Measurements from ENCODE around the gene AASDH. TPM values are rescaled to one million over a fixed set of nuclear protein-coding genes. Genes with fewer than 3 reads are reported as not detected.

Gene AASDH
- total and polyA plus RNA-seq, 5 donors from 2014 or later: 12.3 to 25.3 (median 19.2) TPM

DNA sequence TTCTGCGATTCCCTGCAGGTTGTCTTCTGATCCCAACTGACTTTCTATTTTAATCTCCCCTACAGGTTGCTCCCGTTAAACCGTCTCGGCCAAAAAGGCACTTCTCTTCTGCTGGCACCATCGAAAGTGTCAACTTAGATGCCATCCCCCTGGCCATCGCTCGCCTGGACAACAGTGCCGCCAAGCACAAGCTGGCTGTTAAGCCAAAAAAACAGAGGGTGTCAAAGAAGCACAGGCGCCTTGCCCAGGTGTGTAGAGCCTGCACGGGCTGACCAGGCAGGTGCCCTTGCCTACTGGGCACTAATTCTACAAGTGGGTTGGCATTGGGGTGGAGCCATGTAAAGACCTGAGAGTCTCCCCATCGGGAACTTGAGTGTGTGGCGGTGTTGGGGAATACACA is 74.2 kb downstream of the AASDH start:
- H3K36me3 Mint-ChIP-seq: no peaks in the 10 kb centered on the region
- no peaks in the 10 kb centered on the region for H3K27me3 Mint-ChIP-seq

DNA sequence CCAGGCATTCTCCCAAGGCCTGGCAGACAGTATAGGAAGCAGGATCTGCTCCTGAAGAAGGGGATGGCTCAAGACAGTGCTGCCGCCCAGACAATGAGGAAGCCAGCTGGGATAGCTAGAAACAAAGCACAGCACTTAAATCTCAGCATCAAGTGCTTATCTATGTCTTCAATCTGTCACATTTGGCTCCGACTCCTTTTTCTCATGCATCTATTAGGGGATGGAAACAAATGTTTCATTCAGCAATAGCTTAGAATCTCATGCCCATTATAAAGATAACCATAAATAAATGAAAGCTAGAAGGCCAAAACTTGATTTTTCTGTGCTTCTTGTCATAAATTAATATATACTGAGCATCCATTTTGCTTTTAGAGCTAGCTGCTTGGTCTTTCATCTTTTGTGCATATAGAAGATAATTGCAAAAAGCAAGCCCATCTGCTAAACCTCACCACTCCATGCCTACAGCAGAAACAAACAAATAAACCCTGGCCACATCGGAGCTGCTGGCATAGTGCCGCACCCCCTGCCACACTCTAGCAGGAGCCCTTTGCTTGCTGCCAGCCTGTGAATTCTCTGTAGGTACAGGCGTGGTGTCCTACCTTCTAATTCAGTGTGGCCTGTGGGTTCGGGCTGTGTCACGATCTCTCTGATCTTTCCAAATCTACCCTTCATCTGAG is 75.9 kb downstream of the AASDH start:
- H3K4me1 ChIP-seq (ENCODE audit: control insufficient read depth, insufficient read depth, low read length, poor library complexity, severe bottlenecking): no peaks in the 10 kb centered on the region

More for the DNA sequence above, 74.2 kb downstream of the AASDH start:
- no peak overlapping the region for H3K27ac Mint-ChIP-seq
- H3K4me3 ChIP-seq (ENCODE audit: low read depth, low read length): no peak overlapping the region
- H3K27ac ChIP-seq (ENCODE audit: insufficient read depth, low read length, poor library complexity, severe bottlenecking): no peak overlapping the region
- DNase-seq (no peak), ATAC-seq (ENCODE audit: low read depth in 2 of 2) (no peak)
- peaks cover 0 to 1% (median 0%) of the 10 kb centered on the region in 7 donors for H3K9me3 Mint-ChIP-seq
- no peaks in the 10 kb centered on the region for H3K4me1 Mint-ChIP-seq
- H3K4me1 ChIP-seq (ENCODE audit: control insufficient read depth, insufficient read depth, low read length, poor library complexity, severe bottlenecking): no peaks in the 10 kb centered on the region
- H3K36me3 ChIP-seq (ENCODE audit: control insufficient read depth, insufficient read depth, low read length): no peaks in the 10 kb centered on the region
- no peak overlapping the region for H3K4me3 Mint-ChIP-seq
- no peaks in the 10 kb centered on the region for H3K9me3 ChIP-seq (ENCODE audit: control insufficient read depth in 2 of 2, low read length in 2 of 2)
- no peaks in the 10 kb centered on the region for H3K27me3 ChIP-seq (ENCODE audit: control insufficient read depth, insufficient read depth, low read length)

DNA sequence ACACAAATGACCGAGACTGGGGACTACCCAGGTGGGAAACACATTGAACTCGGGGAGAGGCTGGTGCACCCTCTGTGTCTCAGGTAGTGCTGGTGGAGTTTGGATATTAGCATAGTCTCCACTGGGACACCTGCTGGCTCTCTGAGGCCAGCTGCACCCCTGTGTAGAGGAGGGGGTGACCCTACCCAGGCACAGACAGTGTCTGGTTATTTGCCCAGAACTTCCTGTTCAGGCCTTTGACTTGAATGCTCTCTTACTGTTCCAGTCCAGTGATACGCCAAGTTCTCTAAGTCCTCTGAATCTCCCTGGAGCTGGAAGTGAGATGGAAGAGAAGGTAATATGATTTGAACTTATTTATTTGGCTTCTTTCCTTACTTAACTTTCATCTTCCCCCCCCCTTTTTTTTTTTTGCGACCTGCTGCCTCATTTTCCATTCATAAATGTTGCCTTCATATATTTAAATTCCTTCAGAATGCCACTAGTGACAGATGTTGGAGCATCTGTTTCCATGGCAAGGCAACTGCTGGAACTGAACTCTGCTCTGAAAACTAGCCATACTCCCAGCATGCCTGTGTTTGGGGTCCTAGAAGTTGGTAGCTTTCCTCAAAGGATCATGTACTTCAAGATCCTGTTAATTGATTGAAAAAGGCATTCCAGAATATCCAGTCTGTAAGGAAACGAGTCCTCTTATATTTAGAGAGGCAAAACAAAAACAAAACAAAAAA is 76.7 kb downstream of the AASDH start:
- no peak overlapping the region for H3K27ac Mint-ChIP-seq
- H3K4me3 ChIP-seq (ENCODE audit: low read depth, low read length): no peak overlapping the region
- H3K4me3 Mint-ChIP-seq: no peak overlapping the region

More for the DNA sequence above, 75.9 kb downstream of the AASDH start:
- H3K36me3 Mint-ChIP-seq: no peaks in the 10 kb centered on the region
- ATAC-seq (ENCODE audit: low read depth in 2 of 2) (no peak), DNase-seq (no peak)
- Histone ChIP-seq H3K4me3 (ENCODE audit: low read depth, low read length) (no peak overlapping the region), H3K9me3 (ENCODE audit: control insufficient read depth in 2 of 2, low read length in 2 of 2) (no peaks in the 10 kb centered on the region), H3K27ac (ENCODE audit: insufficient read depth, low read length, poor library complexity, severe bottlenecking) (no peak overlapping the region), H3K27me3 (ENCODE audit: control insufficient read depth, insufficient read depth, low read length) (no peaks in the 10 kb centered on the region), H3K36me3 (ENCODE audit: control insufficient read depth, insufficient read depth, low read length) (no peaks in the 10 kb centered on the region)
- H3K27ac Mint-ChIP-seq: no peak overlapping the region
- peak overlapping the region in 1 of 4 donors; percentile 29 for H3K4me3 Mint-ChIP-seq
- no peaks in the 10 kb centered on the region for H3K4me1 Mint-ChIP-seq
- H3K9me3 Mint-ChIP-seq: peaks cover 0 to 1% (median 0%) of the 10 kb centered on the region in 7 donors
- H3K27me3 Mint-ChIP-seq: no peaks in the 10 kb centered on the region

DNA sequence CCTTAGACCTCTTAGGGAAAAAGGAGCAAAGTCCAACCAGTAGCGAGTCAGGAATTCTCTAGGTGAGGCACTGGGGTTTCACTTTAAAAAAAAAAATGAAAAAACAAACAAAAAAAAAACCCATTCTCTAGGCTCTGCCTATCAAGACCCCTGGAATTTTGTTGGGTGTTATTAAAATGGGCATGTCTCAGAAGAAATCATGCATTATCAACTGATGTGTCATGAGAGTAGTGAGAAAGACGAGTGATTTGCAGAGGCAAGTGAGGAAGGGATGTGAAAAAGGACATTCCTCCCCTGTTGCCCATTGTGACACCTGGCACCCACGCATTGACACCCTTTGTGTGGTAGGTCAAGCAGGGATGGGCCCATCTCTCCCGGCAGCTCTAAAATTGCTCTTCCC is 78.9 kb downstream of the AASDH start:
- H3K27ac Mint-ChIP-seq: no peak overlapping the region
- no peaks in the 10 kb centered on the region for H3K9me3 Mint-ChIP-seq
- Histone ChIP-seq H3K27ac (ENCODE audit: insufficient read depth, low read length, poor library complexity, severe bottlenecking) (no peak overlapping the region), H3K4me1 (ENCODE audit: control insufficient read depth, insufficient read depth, low read length, poor library complexity, severe bottlenecking) (no peaks in the 10 kb centered on the region), H3K36me3 (ENCODE audit: control insufficient read depth, insufficient read depth, low read length) (no peaks in the 10 kb centered on the region), H3K27me3 (ENCODE audit: control insufficient read depth, insufficient read depth, low read length) (no peaks in the 10 kb centered on the region), H3K9me3 (ENCODE audit: control insufficient read depth in 2 of 2, low read length in 2 of 2) (no peaks in the 10 kb centered on the region), H3K4me3 (ENCODE audit: low read depth, low read length) (no peak overlapping the region)
- no peak for ATAC-seq (ENCODE audit: low read depth in 2 of 2)
- no peak overlapping the region for H3K4me3 Mint-ChIP-seq
- no peak for DNase-seq
- H3K27me3 Mint-ChIP-seq: no peaks in the 10 kb centered on the region
- H3K4me1 Mint-ChIP-seq: no peaks in the 10 kb centered on the region
- H3K36me3 Mint-ChIP-seq: no peaks in the 10 kb centered on the region

More for the DNA sequence above, 76.7 kb downstream of the AASDH start:
- Histone ChIP-seq H3K4me1 (ENCODE audit: control insufficient read depth, insufficient read depth, low read length, poor library complexity, severe bottlenecking) (no peaks in the 10 kb centered on the region), H3K27me3 (ENCODE audit: control insufficient read depth, insufficient read depth, low read length) (no peaks in the 10 kb centered on the region), H3K27ac (ENCODE audit: insufficient read depth, low read length, poor library complexity, severe bottlenecking) (no peak overlapping the region), H3K36me3 (ENCODE audit: control insufficient read depth, insufficient read depth, low read length) (no peaks in the 10 kb centered on the region), H3K9me3 (ENCODE audit: control insufficient read depth in 2 of 2, low read length in 2 of 2) (no peaks in the 10 kb centered on the region)
- DNase-seq (no peak), ATAC-seq (ENCODE audit: low read depth in 2 of 2) (no peak)
- H3K27me3 Mint-ChIP-seq: no peaks in the 10 kb centered on the region
- peaks cover 0 to 1% (median 0%) of the 10 kb centered on the region in 7 donors for H3K9me3 Mint-ChIP-seq
- no peaks in the 10 kb centered on the region for H3K4me1 Mint-ChIP-seq
- H3K36me3 Mint-ChIP-seq: no peaks in the 10 kb centered on the region

DNA sequence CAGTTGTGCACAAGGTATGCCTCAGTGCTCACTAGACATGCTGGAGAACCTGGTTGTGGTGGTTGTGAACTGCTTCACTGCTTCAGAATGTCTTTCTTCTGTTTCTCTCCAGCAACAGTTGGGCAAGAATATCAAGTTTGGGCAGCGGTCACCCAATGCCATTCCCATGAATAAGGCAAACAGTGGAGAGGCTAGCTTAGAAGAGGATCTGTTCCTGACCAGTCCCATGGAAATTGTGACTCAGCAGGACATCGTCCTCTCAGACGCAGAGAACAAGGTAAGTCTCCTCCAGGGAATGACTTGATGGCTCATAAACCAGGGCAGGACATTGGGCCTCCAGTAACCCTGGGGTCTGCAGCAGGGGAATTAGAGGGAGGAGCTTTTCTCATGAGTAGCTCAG is 79.9 kb downstream of the AASDH start:
- no peaks in the 10 kb centered on the region for H3K36me3 ChIP-seq (ENCODE audit: control insufficient read depth, insufficient read depth, low read length)
- Mint-ChIP-seq H3K27ac (no peak overlapping the region), H3K4me3 (no peak overlapping the region), H3K36me3 (no peaks in the 10 kb centered on the region), H3K9me3 (no peaks in the 10 kb centered on the region), H3K4me1 (no peaks in the 10 kb centered on the region), H3K27me3 (no peaks in the 10 kb centered on the region)
- ATAC-seq (ENCODE audit: low read depth in 2 of 2) (no peak), DNase-seq (no peak)
- no peaks in the 10 kb centered on the region for H3K4me1 ChIP-seq (ENCODE audit: control insufficient read depth, insufficient read depth, low read length, poor library complexity, severe bottlenecking)
- H3K27me3 ChIP-seq (ENCODE audit: control insufficient read depth, insufficient read depth, low read length): no peaks in the 10 kb centered on the region
- no peak overlapping the region for H3K27ac ChIP-seq (ENCODE audit: insufficient read depth, low read length, poor library complexity, severe bottlenecking)
- H3K4me3 ChIP-seq (ENCODE audit: low read depth, low read length): no peak overlapping the region
- no peaks in the 10 kb centered on the region for H3K9me3 ChIP-seq (ENCODE audit: control insufficient read depth in 2 of 2, low read length in 2 of 2)

DNA sequence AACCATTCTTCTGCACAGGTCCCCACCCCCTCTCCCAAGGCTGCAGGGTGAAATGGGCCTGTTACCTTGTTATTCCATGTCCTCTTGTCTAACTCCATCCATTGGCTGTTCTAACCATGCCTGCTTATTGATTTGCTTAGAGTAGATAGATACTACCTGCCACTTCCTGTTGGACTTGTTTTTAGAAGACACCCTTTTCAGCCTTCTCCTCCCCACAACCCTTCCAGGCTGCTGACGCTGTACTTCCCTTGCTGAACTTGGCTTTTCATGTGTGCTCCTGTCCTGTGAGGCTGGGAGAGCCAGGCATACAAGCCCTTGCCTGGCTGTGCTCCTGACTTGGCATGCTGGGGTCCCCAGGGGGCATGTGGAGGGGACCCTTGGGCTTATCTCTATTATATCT is 81.9 kb downstream of the AASDH start:
- Mint-ChIP-seq H3K27me3 (peaks cover 7% of the 10 kb centered on the region), H3K9me3 (no peaks in the 10 kb centered on the region), H3K4me3 (no peak overlapping the region), H3K36me3 (no peaks in the 10 kb centered on the region), H3K27ac (no peak overlapping the region), H3K4me1 (peaks cover 5 to 12% (median 7%) of the 10 kb centered on the region in 4 donors)
- ATAC-seq (ENCODE audit: low read depth in 2 of 2) (no peak), DNase-seq (no peak)
- Histone ChIP-seq H3K27ac (ENCODE audit: insufficient read depth, low read length, poor library complexity, severe bottlenecking) (no peak overlapping the region), H3K4me3 (ENCODE audit: low read depth, low read length) (no peak overlapping the region), H3K9me3 (ENCODE audit: control insufficient read depth in 2 of 2, low read length in 2 of 2) (no peaks in the 10 kb centered on the region), H3K36me3 (ENCODE audit: control insufficient read depth, insufficient read depth, low read length) (no peaks in the 10 kb centered on the region), H3K4me1 (ENCODE audit: control insufficient read depth, insufficient read depth, low read length, poor library complexity, severe bottlenecking) (peaks cover 4% of the 10 kb centered on the region), H3K27me3 (ENCODE audit: control insufficient read depth, insufficient read depth, low read length) (no peaks in the 10 kb centered on the region)

DNA sequence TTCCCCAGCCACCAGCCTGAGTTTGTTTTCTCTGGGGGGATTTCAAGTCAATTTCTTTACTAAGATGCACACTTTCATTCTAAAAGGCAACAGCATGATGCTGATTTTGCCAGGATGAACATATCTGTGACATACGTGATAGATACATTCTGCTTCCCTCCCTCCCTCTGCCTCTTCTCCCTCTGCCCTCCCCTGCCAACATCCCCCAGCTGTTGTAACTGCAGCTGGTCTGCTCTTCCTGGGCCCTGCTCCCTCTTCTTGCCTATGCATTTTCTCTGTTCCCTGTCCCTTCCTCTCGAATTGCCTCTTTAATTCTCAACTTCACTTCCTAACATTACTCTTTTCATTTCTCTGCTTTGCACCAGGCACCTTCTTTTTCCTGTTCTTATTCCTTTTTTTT is 83.4 kb downstream of the AASDH start:
- Histone ChIP-seq H3K27ac (ENCODE audit: insufficient read depth, low read length, poor library complexity, severe bottlenecking) (no peak overlapping the region), H3K4me3 (ENCODE audit: low read depth, low read length) (no peak overlapping the region), H3K9me3 (ENCODE audit: control insufficient read depth in 2 of 2, low read length in 2 of 2) (no peaks in the 10 kb centered on the region), H3K27me3 (ENCODE audit: control insufficient read depth, insufficient read depth, low read length) (no peaks in the 10 kb centered on the region), H3K4me1 (ENCODE audit: control insufficient read depth, insufficient read depth, low read length, poor library complexity, severe bottlenecking) (peaks cover 4% of the 10 kb centered on the region), H3K36me3 (ENCODE audit: control insufficient read depth, insufficient read depth, low read length) (no peaks in the 10 kb centered on the region)
- H3K4me1 Mint-ChIP-seq: peaks cover 5 to 12% (median 7%) of the 10 kb centered on the region in 4 donors
- H3K9me3 Mint-ChIP-seq: no peaks in the 10 kb centered on the region
- H3K4me3 Mint-ChIP-seq: no peak overlapping the region
- ATAC-seq (ENCODE audit: low read depth in 2 of 2): no peak
- no peak overlapping the region for H3K27ac Mint-ChIP-seq
- no peak for DNase-seq
- peaks cover 7% of the 10 kb centered on the region for H3K27me3 Mint-ChIP-seq
- H3K36me3 Mint-ChIP-seq: no peaks in the 10 kb centered on the region

DNA sequence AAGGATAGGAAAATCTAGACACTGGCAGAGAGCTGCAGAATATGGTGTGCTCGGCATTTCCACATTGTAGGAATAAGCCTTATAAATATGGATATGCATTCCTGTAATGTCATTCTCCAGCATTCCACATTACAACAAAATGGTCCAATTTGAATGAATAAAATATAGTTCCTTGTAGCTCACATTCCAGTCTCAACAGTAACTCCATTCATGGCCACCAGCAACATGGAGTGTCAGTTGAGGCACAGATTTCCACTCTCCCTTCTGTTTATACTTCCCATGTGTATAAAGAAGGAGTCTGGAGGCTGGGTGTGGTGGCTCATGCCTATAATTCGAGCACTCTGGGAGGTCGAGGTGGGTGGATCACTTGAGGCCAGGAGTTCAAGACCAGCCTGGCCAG is 84.5 kb downstream of the AASDH start:
- no peak for DNase-seq
- no peaks in the 10 kb centered on the region for H3K9me3 Mint-ChIP-seq
- no peak overlapping the region for H3K4me3 Mint-ChIP-seq
- ATAC-seq (ENCODE audit: low read depth in 2 of 2): no peak
- H3K36me3 ChIP-seq (ENCODE audit: control insufficient read depth, insufficient read depth, low read length): no peaks in the 10 kb centered on the region
- no peaks in the 10 kb centered on the region for H3K27me3 ChIP-seq (ENCODE audit: control insufficient read depth, insufficient read depth, low read length)
- H3K4me3 ChIP-seq (ENCODE audit: low read depth, low read length): no peak overlapping the region
- peaks cover 5 to 12% (median 7%) of the 10 kb centered on the region in 4 donors for H3K4me1 Mint-ChIP-seq
- peaks cover 4% of the 10 kb centered on the region for H3K4me1 ChIP-seq (ENCODE audit: control insufficient read depth, insufficient read depth, low read length, poor library complexity, severe bottlenecking)
- no peaks in the 10 kb centered on the region for H3K9me3 ChIP-seq (ENCODE audit: control insufficient read depth in 2 of 2, low read length in 2 of 2)
- no peaks in the 10 kb centered on the region for H3K36me3 Mint-ChIP-seq
- H3K27me3 Mint-ChIP-seq: peaks cover 10% of the 10 kb centered on the region
- no peak overlapping the region for H3K27ac ChIP-seq (ENCODE audit: insufficient read depth, low read length, poor library complexity, severe bottlenecking)
- H3K27ac Mint-ChIP-seq: no peak overlapping the region
